A172 (cell line): ENCODE results near the gene VAMP1. TPM values are rescaled to one million over a fixed set of nuclear protein-coding genes. Genes with fewer than 3 reads are reported as not detected.
A peak's percentile ranks its signal among the peaks of the same experiment; 100 is the strongest.
"Not testable (repeated sequence)": the region's sequence is repeated elsewhere in the genome, so short reads cannot be mapped to it uniquely, and the experiment has no call there.

ENCODE experiments used
- DNase-seq: peaks from one replicate; pipeline ENCODE4 v3.0.0-alpha.2; 2015; ENCODE audit warnings: low spot score
- total RNA-seq: library from RNA; depleted of rRNA; stranded (reverse); fragments of >200 nt; shearing (Covaris generic); gene quantifications from 2 replicates; pipeline ENCODE4 v1.2.3, GENCODE V29; 2014

The VAMP1 gene
- total RNA-seq, 1 experiment from 2014 or later, result 0.33 TPM

- DNase-seq, result peak; percentile 67
These were observed 18.9 kb downstream of the VAMP1 start, which contains the start of gene TAPBPL for GRCh38 chr12:6451348-6452244. Gene TAPBPL, plus strand, starts transcription at chr12:6452042. Its CDS starts 207 bp downstream, at chr12:6452249.

- no peak for DNase-seq
These were observed 19.6 kb downstream of the VAMP1 start for GRCh38 chr12:6450869-6451347.

- no peak for DNase-seq
These were observed 20.2 kb downstream of the VAMP1 start for GRCh38 chr12:6450091-6450868.

- no peak for DNase-seq
These were observed 25.5 kb downstream of the VAMP1 start, which contains the start of gene CD27 for GRCh38 chr12:6444704-6445688. Gene CD27, plus strand, starts transcription at chr12:6444955. Its CDS starts 141 bp downstream, at chr12:6445096.

GRCh38 chr12:6444031-6444430, 26.4 kb downstream of the VAMP1 start:
- DNase-seq, result no peak

GRCh38 chr12:6443361-6443983, 27.0 kb downstream of the VAMP1 start:
- no peak for DNase-seq

GRCh38 chr12:6442836-6443235, 27.6 kb downstream of the VAMP1 start:
- DNase-seq, result no peak

- no peak for DNase-seq
These were observed 30.1 kb downstream of the VAMP1 start for GRCh38 chr12:6440391-6440790.

- DNase-seq, result no peak
These were observed 32.1 kb downstream of the VAMP1 start for GRCh38 chr12:6438345-6438744.

- DNase-seq, result no peak
These were observed 32.9 kb downstream of the VAMP1 start for GRCh38 chr12:6437586-6437985.

- no peak for DNase-seq
These were observed 34.3 kb downstream of the VAMP1 start for GRCh38 chr12:6435961-6436715.

- DNase-seq, result no peak
These were observed 36.0 kb downstream of the VAMP1 start for GRCh38 chr12:6434205-6435140.

GRCh38 chr12:6432991-6433390, 37.5 kb downstream of the VAMP1 start:
- DNase-seq, result no peak

- peak; percentile 95 for DNase-seq
These were observed 40.1 kb downstream of the VAMP1 start for GRCh38 chr12:6430124-6430989.

- DNase-seq, result no peak
These were observed 42.2 kb downstream of the VAMP1 start for GRCh38 chr12:6428326-6428725.

GRCh38 chr12:6427796-6428195, 42.7 kb downstream of the VAMP1 start:
- not testable (repeated sequence) for DNase-seq

- DNase-seq, result no peak
These were observed 43.4 kb downstream of the VAMP1 start for GRCh38 chr12:6426882-6427671.
